Bronchial epithelial cell (primary cell): Measurements from ENCODE around the gene NAB2. TPM values are rescaled to one million over a fixed set of nuclear protein-coding genes. Genes with fewer than 3 reads are reported as not detected.

Source experiments
- DNase-seq: peaks from one replicate; pipeline ENCODE4 v3.0.0-alpha.2; 2010; ENCODE audit warnings: low read depth
- FAIRE-seq: peaks from 2 replicates; lab custom pipeline; 2011; peaks lifted over from hg19 to GRCh38; lab: Jason Lieb, UNC
- H3K27me3 ChIP-seq: 2 replicates; pipeline ENCODE4 v1.5.1; 2011; ENCODE audit warnings: low read length; ENCODE audit not compliant: control insufficient read depth, insufficient read depth
- H3K36me3 ChIP-seq: 2 replicates; pipeline ENCODE4 v1.5.1; 2011; ENCODE audit warnings: low read length; ENCODE audit not compliant: control insufficient read depth, insufficient read depth
- H3K4me3 ChIP-seq: 2 replicates; pipeline ENCODE4 v1.5.1; 2011; ENCODE audit warnings: mild to moderate bottlenecking, low read depth, low read length, control low read depth
- total RNA-seq: library from RNA; depleted of rRNA; stranded (reverse); fragments of >200 nt; gene quantifications from 2 replicates; pipeline ENCODE4 v1.2.1, GENCODE V29; 2014
- TF ChIP-seq, protein P1 (sequence below): IDR thresholded peaks from 2 replicates; pipeline ENCODE4 v1.5.1; 2011; ENCODE audit warnings: mild to moderate bottlenecking, moderate library complexity, low read length, control low read depth, inconsistent platforms; ENCODE audit not compliant: insufficient read depth, severe bottlenecking

NAB2 gene
- total RNA-seq, 1 donor from 2014 or later, result 40.5 TPM

- TF ChIP-seq, protein P1, sequence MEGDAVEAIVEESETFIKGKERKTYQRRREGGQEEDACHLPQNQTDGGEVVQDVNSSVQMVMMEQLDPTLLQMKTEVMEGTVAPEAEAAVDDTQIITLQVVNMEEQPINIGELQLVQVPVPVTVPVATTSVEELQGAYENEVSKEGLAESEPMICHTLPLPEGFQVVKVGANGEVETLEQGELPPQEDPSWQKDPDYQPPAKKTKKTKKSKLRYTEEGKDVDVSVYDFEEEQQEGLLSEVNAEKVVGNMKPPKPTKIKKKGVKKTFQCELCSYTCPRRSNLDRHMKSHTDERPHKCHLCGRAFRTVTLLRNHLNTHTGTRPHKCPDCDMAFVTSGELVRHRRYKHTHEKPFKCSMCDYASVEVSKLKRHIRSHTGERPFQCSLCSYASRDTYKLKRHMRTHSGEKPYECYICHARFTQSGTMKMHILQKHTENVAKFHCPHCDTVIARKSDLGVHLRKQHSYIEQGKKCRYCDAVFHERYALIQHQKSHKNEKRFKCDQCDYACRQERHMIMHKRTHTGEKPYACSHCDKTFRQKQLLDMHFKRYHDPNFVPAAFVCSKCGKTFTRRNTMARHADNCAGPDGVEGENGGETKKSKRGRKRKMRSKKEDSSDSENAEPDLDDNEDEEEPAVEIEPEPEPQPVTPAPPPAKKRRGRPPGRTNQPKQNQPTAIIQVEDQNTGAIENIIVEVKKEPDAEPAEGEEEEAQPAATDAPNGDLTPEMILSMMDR, result no peak
- Histone ChIP-seq H3K36me3 (peaks cover 28% of the 10 kb centered on the region), H3K27me3 (no peaks in the 10 kb centered on the region), H3K4me3 (no peak overlapping the region)
- no peak for DNase-seq
- no peak for FAIRE-seq
Measured at GRCh38 chr12:57091638-57092528, 3.0 kb downstream of the NAB2 start.

DNA sequence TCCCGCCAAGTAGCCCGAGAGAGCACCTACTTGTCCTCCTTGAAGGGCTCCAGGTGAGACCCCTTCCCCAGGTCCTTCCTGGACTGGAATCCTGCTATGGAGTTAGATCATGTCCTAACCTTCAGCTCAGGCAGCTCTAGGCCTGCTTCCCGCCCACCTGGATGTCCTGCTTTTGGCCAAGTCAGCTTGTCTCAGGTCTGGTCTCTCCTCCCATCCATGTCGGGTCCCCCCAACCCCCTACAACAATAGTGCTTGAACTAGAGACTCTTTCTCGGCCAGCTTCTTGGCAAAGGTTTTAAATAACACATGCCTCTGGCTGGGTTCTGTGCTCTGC, 3.6 kb downstream of the NAB2 start:
- TF ChIP-seq, protein P1, result no peak
- no peak for FAIRE-seq
- Histone ChIP-seq H3K27me3 (no peaks in the 10 kb centered on the region), H3K36me3 (peaks cover 32% of the 10 kb centered on the region), H3K4me3 (no peak overlapping the region)
- no peak for DNase-seq

DNA sequence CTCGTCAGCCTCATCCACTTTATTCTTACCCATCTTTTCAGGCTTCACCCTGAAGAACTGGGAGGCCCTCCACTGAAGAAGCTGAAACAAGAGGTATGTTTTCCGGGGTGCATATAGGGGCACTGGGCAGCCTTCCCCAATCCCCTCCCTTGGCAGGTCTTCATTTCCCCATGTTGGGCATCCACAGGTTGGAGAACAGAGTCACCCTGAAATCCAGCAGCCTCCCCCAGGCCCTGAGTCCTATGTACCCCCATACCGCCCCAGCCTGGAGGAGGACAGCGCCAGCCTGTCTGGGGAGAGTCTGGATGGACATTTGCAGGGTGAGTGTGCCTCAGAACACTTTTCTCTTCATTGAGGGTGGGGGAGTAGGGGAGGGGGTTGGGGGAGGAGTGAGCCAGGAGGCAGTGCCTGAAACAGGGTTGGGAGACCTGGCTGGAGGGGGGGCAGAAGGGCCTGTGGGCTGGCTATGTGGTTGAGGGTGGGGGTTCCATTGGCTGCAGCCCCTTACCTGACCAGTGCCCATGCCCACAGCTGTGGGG, 4.0 kb downstream of the NAB2 start:
- TF ChIP-seq, protein P1, result no peak
- Histone ChIP-seq H3K27me3 (no peaks in the 10 kb centered on the region), H3K36me3 (peaks cover 33% of the 10 kb centered on the region), H3K4me3 (no peak overlapping the region)
- FAIRE-seq (no peak), DNase-seq (no peak)

DNA sequence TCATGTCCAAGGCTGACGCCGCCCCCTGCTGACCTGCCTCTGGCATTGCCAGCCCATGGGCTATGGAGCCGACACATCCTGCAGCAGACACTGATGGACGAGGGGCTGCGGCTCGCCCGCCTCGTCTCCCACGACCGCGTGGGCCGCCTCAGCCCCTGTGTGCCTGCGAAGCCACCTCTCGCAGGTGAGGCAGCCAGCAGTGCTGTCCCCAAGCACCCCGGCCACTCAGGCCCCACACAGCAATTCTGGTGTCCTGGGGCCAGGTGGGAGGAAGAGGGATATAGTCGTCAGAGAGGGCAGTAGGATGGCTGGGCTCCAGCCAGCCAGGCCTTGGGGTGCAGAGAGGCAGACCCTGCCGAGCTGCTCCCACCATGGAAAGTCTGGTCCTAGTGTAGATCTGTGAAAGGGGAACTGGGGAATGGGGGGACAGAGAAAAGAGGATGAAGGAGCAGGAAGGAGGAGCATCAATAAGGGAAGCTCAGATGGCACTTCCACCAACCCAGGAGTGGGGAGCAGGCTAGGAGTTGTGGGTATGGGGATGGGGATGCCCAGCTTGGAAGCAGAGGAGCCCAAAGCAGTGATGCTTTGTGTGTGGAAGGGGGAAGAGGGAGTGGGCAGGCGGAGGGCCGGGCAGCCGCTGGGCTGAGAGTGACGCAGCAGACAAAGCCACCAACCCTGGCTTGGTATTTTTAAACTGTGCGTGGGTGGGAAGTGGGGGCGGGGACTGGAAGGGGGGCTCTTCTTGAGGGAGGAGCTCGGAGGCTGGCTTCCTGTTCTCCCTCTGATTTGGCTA, 4.7 kb downstream of the NAB2 start:
- Histone ChIP-seq H3K36me3 (peaks cover 35% of the 10 kb centered on the region), H3K4me3 (no peak overlapping the region), H3K27me3 (no peaks in the 10 kb centered on the region)
- DNase-seq (peak; percentile 72), FAIRE-seq (no peak)
- TF ChIP-seq, protein P1, result peak; percentile 75

GRCh38 chr12:57094208-57095160, 5.6 kb downstream of the NAB2 start:
- TF ChIP-seq, protein P1, result no peak
- Histone ChIP-seq H3K4me3 (no peak overlapping the region), H3K27me3 (no peaks in the 10 kb centered on the region), H3K36me3 (peaks cover 43% of the 10 kb centered on the region)
- DNase-seq, result no peak
- no peak for FAIRE-seq
